C4-2B (cell line): ENCODE results near the gene IGFN1.

Source experiments
- CTCF ChIP-seq: fragments of 450-650 bp; conservative IDR thresholded peaks from 2 replicates; pipeline ENCODE4 v1.5.1; 2017; ENCODE audit warnings: mild to moderate bottlenecking
- ZFX ChIP-seq: fragments of 450-650 bp; IDR thresholded peaks from 2 replicates; pipeline ENCODE4 v1.6.1; 2017

- no peak for TF ChIP-seq CTCF
- TF ChIP-seq ZFX = no peak
Observed at GRCh38 chr1:201248721-201249559, 58.3 kb downstream of the IGFN1 start.
